ENCODE measurements around the gene DRAM1. TPM values are rescaled to one million over a fixed set of nuclear protein-coding genes. Genes with fewer than 3 reads are reported as not detected.
"Not testable (repeated sequence)": the region's sequence is repeated elsewhere in the genome, so short reads cannot be mapped to it uniquely, and the experiment has no call there.

Gene DRAM1
- total RNA-seq, 1 donor from 2014 or later, result 3.0 TPM

- intact Hi-C loops (cut with micrococcal nuclease), result no loop called here
- H3K27me3 Mint-ChIP-seq (ENCODE audit: low read depth), result no peaks in the 10 kb centered on the region
- no peak overlapping the region for H3K4me3 Mint-ChIP-seq (ENCODE audit: low read depth)
- no peaks in the 10 kb centered on the region for H3K36me3 Mint-ChIP-seq (ENCODE audit: low read depth)
- no peaks in the 10 kb centered on the region for H3K9me3 Mint-ChIP-seq
- no peak for DNase-seq (ENCODE audit: low spot score)
- no peak overlapping the region for H3K27ac Mint-ChIP-seq
- H3K4me1 Mint-ChIP-seq (ENCODE audit: low read depth), result peaks cover 7% of the 10 kb centered on the region
These were observed 27.2 kb upstream of the DRAM1 start for GRCh38 chr12:101850199-101850598.

GRCh38 chr12:101852998-101853397 lies 24.4 kb upstream of the DRAM1 start:
- Mint-ChIP-seq H3K9me3 (peaks cover 7% of the 10 kb centered on the region), H3K27me3 (ENCODE audit: low read depth) (no peaks in the 10 kb centered on the region), H3K4me1 (ENCODE audit: low read depth) (peaks cover 16% of the 10 kb centered on the region), H3K36me3 (ENCODE audit: low read depth) (no peaks in the 10 kb centered on the region), H3K4me3 (ENCODE audit: low read depth) (no peak overlapping the region), H3K27ac (no peak overlapping the region)
- DNase-seq (ENCODE audit: low spot score), result no peak
- intact Hi-C loops (cut with micrococcal nuclease), result no loop called here

DNA sequence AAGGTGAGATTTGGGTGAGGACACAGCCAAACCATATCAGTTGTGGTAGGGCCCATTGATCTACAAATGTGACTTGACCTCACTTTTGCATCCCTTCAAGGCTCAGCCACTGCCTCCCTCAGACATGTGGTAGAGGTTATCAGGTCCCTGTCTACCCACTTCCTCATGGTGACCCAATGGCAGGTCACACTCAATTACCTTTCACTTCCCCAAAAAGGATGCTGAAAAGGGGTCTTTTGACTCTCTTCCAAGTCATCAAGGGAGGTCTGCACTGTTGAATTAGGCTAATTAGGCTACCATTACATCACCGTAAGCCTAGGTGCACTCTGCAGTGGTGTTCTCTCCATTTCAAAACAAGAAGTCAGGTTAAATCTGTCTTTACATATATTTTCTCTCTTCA lies 22.6 kb upstream of the DRAM1 start:
- Mint-ChIP-seq H3K27me3 (ENCODE audit: low read depth) (no peaks in the 10 kb centered on the region), H3K27ac (no peak overlapping the region), H3K4me1 (ENCODE audit: low read depth) (peaks cover 24% of the 10 kb centered on the region), H3K4me3 (ENCODE audit: low read depth) (no peak overlapping the region), H3K9me3 (peaks cover 7% of the 10 kb centered on the region), H3K36me3 (ENCODE audit: low read depth) (no peaks in the 10 kb centered on the region)
- no peak for DNase-seq (ENCODE audit: low spot score)
- intact Hi-C loops (cut with micrococcal nuclease), result loop anchor here (5.0 kb wide), 1 partner anchor 182 kb away; no protein-coding TSS in a partner anchor

DNA sequence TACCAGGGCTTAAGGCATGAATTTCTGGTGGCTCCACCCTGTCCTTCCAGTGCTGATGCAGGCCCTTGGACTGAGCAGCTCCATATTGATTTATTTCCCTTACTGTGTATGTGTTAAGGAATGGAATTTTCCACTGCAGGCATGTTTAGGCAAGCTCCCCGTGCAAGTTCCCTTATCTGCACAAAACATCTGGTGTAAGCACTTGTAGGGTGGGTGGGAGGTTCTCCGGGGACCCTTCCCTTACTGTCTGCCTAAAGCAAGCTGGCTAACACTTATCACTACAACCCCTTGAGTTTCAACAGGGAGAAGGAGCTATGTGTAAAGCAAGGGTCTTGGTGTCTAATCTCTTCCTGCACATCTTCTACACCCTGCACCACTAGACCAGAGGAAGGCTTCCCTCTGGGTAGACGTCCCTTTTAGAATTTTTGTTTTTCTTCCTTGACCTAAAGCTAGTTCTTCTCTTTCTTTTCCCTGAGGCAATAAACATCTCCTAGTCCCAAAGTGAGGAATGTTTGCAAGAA lies 22.0 kb upstream of the DRAM1 start:
- intact Hi-C loops (cut with micrococcal nuclease), result loop anchor here (5.0 kb wide), 1 partner anchor 183 kb away; no protein-coding TSS in a partner anchor
- H3K4me1 Mint-ChIP-seq (ENCODE audit: low read depth), result peaks cover 31% of the 10 kb centered on the region
- peaks cover 7% of the 10 kb centered on the region for H3K9me3 Mint-ChIP-seq
- H3K4me3 Mint-ChIP-seq (ENCODE audit: low read depth), result no peak overlapping the region
- H3K27me3 Mint-ChIP-seq (ENCODE audit: low read depth), result no peaks in the 10 kb centered on the region
- no peak overlapping the region for H3K27ac Mint-ChIP-seq
- H3K36me3 Mint-ChIP-seq (ENCODE audit: low read depth), result no peaks in the 10 kb centered on the region
- DNase-seq (ENCODE audit: low spot score), result no peak

GRCh38 chr12:101855976-101856375 lies 21.4 kb upstream of the DRAM1 start:
- no peak overlapping the region for H3K27ac Mint-ChIP-seq
- H3K4me3 Mint-ChIP-seq (ENCODE audit: low read depth), result no peak overlapping the region

GRCh38 chr12:101856614-101857013 lies 20.8 kb upstream of the DRAM1 start:
- not testable (repeated sequence) for DNase-seq (ENCODE audit: low spot score); H3K9me3 Mint-ChIP-seq; H3K27ac Mint-ChIP-seq; H3K36me3 Mint-ChIP-seq (ENCODE audit: low read depth); H3K27me3 Mint-ChIP-seq (ENCODE audit: low read depth); H3K4me3 Mint-ChIP-seq (ENCODE audit: low read depth)
- intact Hi-C loops (cut with micrococcal nuclease), result loop anchor here (5.0 kb wide), 1 partner anchor 184 kb away; no protein-coding TSS in a partner anchor
- peaks cover 38% of the 10 kb centered on the region for H3K4me1 Mint-ChIP-seq (ENCODE audit: low read depth)

More at GRCh38 chr12:101855976-101856375, 21.4 kb upstream of the DRAM1 start:
- no peaks in the 10 kb centered on the region for H3K36me3 Mint-ChIP-seq (ENCODE audit: low read depth)
- peaks cover 35% of the 10 kb centered on the region for H3K4me1 Mint-ChIP-seq (ENCODE audit: low read depth)
- intact Hi-C loops (cut with micrococcal nuclease), result loop anchor here (5.0 kb wide), 1 partner anchor 184 kb away; no protein-coding TSS in a partner anchor
- peaks cover 7% of the 10 kb centered on the region for H3K9me3 Mint-ChIP-seq
- no peak for DNase-seq (ENCODE audit: low spot score)
- H3K27me3 Mint-ChIP-seq (ENCODE audit: low read depth), result no peaks in the 10 kb centered on the region

DNA sequence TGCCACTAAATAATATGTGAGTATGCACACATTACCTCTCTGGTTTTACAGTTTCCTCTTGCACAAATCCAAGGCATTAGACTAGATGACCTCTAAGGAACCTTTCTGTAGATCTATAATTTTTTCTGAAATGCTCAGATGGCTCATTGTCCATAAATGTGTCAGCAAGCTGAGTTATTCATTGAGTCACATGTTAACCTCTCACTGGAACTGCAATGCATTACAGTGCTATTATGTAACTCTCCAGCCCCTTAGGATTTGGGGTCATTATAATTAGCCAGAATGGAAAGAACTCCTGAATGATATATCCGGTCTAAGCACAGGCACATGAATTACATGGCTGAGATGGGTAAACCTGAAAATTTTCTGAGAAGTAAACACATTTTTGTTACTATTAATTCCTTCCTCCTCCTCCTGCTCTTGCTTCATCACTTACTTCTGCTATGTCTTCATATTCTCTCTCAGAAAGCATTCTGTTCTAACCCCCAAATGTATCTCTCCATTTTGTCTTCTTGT lies 20.3 kb upstream of the DRAM1 start:
- DNase-seq (ENCODE audit: low spot score), result no peak
- H3K4me3 Mint-ChIP-seq (ENCODE audit: low read depth), result no peak overlapping the region
- peaks cover 7% of the 10 kb centered on the region for H3K9me3 Mint-ChIP-seq
- no peak overlapping the region for H3K27ac Mint-ChIP-seq
- peaks cover 38% of the 10 kb centered on the region for H3K4me1 Mint-ChIP-seq (ENCODE audit: low read depth)
- intact Hi-C loops (cut with micrococcal nuclease), result loop anchor here (5.0 kb wide), 1 partner anchor 185 kb away; no protein-coding TSS in a partner anchor
- no peaks in the 10 kb centered on the region for H3K36me3 Mint-ChIP-seq (ENCODE audit: low read depth)
- no peaks in the 10 kb centered on the region for H3K27me3 Mint-ChIP-seq (ENCODE audit: low read depth)

GRCh38 chr12:101858361-101858760 lies 19.0 kb upstream of the DRAM1 start:
- intact Hi-C loops (cut with micrococcal nuclease), result loop anchor here (2.0 to 5.0 kb wide), 2 partner anchors 66 to 186 kb away; no protein-coding TSS in a partner anchor
- H3K36me3 Mint-ChIP-seq (ENCODE audit: low read depth), result no peaks in the 10 kb centered on the region
- DNase-seq (ENCODE audit: low spot score), result no peak
- no peak overlapping the region for H3K4me3 Mint-ChIP-seq (ENCODE audit: low read depth)
- peaks cover 7% of the 10 kb centered on the region for H3K9me3 Mint-ChIP-seq
- no peaks in the 10 kb centered on the region for H3K27me3 Mint-ChIP-seq (ENCODE audit: low read depth)
- no peak overlapping the region for H3K27ac Mint-ChIP-seq
- H3K4me1 Mint-ChIP-seq (ENCODE audit: low read depth), result peaks cover 38% of the 10 kb centered on the region

DNA sequence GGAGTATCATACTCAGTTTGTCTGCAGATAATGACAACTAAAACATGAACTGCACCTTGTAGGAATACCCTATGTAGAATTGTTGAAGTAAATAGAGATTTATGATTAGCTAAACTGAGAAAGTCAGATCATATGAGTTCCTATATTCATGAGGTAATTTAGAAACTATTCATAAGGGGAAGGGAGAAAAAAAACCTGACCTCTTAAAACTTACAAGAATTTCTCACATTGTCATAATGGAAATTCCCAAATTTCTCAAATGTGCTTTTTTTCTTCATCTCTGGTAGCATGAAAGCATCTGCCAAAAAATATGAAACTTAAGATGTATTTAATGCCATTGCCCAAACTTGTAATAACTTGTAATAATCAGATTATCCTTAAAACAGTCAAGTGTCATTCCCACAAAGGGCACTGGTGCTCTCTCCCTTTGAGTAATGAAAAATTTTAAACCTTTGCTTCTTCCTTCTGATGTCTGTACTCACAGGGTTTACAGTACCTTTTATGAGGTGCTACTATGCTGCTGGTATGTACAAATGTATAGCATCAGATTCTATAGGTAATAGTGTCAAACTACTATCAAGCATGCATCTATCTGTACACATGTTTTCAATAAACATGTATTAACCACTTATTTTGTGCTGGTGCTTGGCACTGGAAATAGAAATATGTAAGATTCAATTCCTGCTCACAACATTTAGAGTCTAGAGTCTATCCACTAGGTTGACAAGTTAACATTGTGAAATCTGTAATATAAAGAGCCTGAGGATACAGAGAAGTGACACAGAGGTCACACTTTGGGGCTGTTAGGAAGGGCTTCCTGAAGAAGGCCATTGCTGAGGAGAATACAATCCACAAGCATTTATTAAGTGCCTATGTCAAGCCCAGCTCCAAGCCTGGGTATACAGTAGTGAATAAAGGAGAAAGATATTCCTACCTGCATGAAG lies 17.4 kb upstream of the DRAM1 start:
- peak overlapping the region; percentile 60 for H3K27ac Mint-ChIP-seq
- intact Hi-C loops (cut with micrococcal nuclease), result loop anchor here (1.0 to 5.0 kb wide), 3 partner anchors 67 to 188 kb away; no protein-coding TSS in a partner anchor
- no peak for DNase-seq (ENCODE audit: low spot score)
- H3K9me3 Mint-ChIP-seq, result peaks cover 13% of the 10 kb centered on the region
- peaks cover 2% of the 10 kb centered on the region for H3K36me3 Mint-ChIP-seq (ENCODE audit: low read depth)
- H3K4me1 Mint-ChIP-seq (ENCODE audit: low read depth), result peaks cover 32% of the 10 kb centered on the region
- no peak overlapping the region for H3K4me3 Mint-ChIP-seq (ENCODE audit: low read depth)
- no peaks in the 10 kb centered on the region for H3K27me3 Mint-ChIP-seq (ENCODE audit: low read depth)

- DNase-seq (ENCODE audit: low spot score); intact Hi-C loops (cut with micrococcal nuclease); H3K36me3 Mint-ChIP-seq (ENCODE audit: low read depth); H3K27me3 Mint-ChIP-seq (ENCODE audit: low read depth); H3K4me3 Mint-ChIP-seq (ENCODE audit: low read depth); H3K27ac Mint-ChIP-seq: not testable (repeated sequence)
- H3K9me3 Mint-ChIP-seq, result peaks cover 21% of the 10 kb centered on the region
- peaks cover 31% of the 10 kb centered on the region for H3K4me1 Mint-ChIP-seq (ENCODE audit: low read depth)
These were observed 15.7 kb upstream of the DRAM1 start for GRCh38 chr12:101861688-101862087.

DNA sequence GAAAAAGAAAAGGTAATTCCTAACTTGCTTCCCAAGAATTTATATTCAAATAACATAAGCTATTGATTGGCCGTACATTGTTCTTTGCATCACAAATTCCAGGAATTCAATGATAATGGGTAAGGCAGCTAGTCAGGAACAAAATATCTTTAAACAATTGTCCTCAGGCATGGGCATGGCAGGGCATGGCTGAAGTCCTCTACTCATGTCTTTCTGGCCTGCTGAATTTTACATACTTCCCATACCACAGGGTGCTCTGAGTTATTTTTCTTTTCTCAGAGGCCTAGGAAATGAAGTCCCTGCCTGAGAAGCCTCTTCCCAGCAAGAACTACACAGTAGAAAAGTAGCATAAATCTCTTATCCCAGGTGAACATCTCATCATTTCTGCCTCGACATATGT lies 15.1 kb upstream of the DRAM1 start:
- no peak overlapping the region for H3K27ac Mint-ChIP-seq
- no peak overlapping the region for H3K4me3 Mint-ChIP-seq (ENCODE audit: low read depth)
- H3K9me3 Mint-ChIP-seq, result peaks cover 21% of the 10 kb centered on the region
- no peak for DNase-seq (ENCODE audit: low spot score)
- intact Hi-C loops (cut with micrococcal nuclease), result no loop called here
- H3K27me3 Mint-ChIP-seq (ENCODE audit: low read depth), result no peaks in the 10 kb centered on the region
- H3K36me3 Mint-ChIP-seq (ENCODE audit: low read depth), result peaks cover 7% of the 10 kb centered on the region
- peaks cover 31% of the 10 kb centered on the region for H3K4me1 Mint-ChIP-seq (ENCODE audit: low read depth)

DNA sequence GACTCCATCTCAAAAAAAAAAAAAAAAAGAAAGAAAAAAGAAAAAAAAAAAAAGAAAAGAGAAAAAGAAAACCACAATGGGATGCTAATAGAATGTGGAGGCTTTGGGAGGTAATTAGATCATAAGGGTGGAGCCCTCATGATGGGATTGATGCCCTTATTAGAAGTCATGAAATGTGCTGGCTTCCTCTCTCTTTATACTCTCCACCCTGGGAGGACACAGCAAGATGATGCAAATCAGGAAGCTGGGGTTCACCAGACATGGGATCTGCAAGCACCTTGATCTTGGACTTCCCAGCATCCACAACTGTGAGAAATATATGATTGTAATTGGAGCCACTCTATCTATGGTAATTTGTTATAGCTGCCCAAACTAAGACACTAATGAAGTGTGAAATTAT lies 13.4 kb upstream of the DRAM1 start:
- Mint-ChIP-seq H3K27me3 (ENCODE audit: low read depth) (no peaks in the 10 kb centered on the region), H3K27ac (no peak overlapping the region), H3K9me3 (peaks cover 21% of the 10 kb centered on the region), H3K36me3 (ENCODE audit: low read depth) (peaks cover 7% of the 10 kb centered on the region), H3K4me1 (ENCODE audit: low read depth) (peaks cover 31% of the 10 kb centered on the region), H3K4me3 (ENCODE audit: low read depth) (no peak overlapping the region)
- DNase-seq (ENCODE audit: low spot score), result no peak
- intact Hi-C loops (cut with micrococcal nuclease), result no loop called here
